NB4 (cell line): ENCODE measurements around the gene HES1.

Experiments
- DNase-seq: peaks from one replicate; pipeline ENCODE4 v3.0.0; 2010; ENCODE audit warnings: low read depth
- H3K4me3 ChIP-seq: one replicate; pipeline ENCODE4 v1.5.1; 2011; ENCODE audit warnings: mild to moderate bottlenecking, low read depth, low read length, moderate library complexity
- CTCF ChIP-seq: IDR thresholded peaks from one replicate; pipeline ENCODE4 v1.5.1; 2012; ENCODE audit warnings: low read depth, low read length
- MAX ChIP-seq: IDR thresholded peaks from 2 replicates; pipeline ENCODE4 v1.6.1; 2011; ENCODE audit warnings: low read depth, low read length
- MYC ChIP-seq: IDR thresholded peaks from 2 replicates; pipeline ENCODE4 v1.6.1; 2011; ENCODE audit warnings: low read depth, low read length
- POLR2A ChIP-seq: IDR thresholded peaks from 2 replicates; pipeline ENCODE4 v1.6.1; 2011; ENCODE audit warnings: mild to moderate bottlenecking; ENCODE audit not compliant: insufficient read length; ENCODE audit errors: extremely low read depth

The HES1 gene

GRCh38 chr3:194160158-194160557, 24.2 kb downstream of the HES1 start:
- no peak overlapping the region for H3K4me3 ChIP-seq

GRCh38 chr3:194161131-194162045, 25.4 kb downstream of the HES1 start:
- TF ChIP-seq CTCF: no peak
- TF ChIP-seq POLR2A: no peak
- no peak for TF ChIP-seq MYC
- TF ChIP-seq MAX: no peak
- no peak for DNase-seq
- H3K4me3 ChIP-seq: no peak overlapping the region

More at GRCh38 chr3:194160158-194160557, 24.2 kb downstream of the HES1 start:
- TF ChIP-seq POLR2A (no peak), CTCF (no peak), MAX (no peak), MYC (no peak)
- DNase-seq: no peak

GRCh38 chr3:194162070-194162678, 26.2 kb downstream of the HES1 start:
- no peak for DNase-seq
- TF ChIP-seq CTCF (no peak), MAX (no peak), MYC (no peak), POLR2A (no peak)
- H3K4me3 ChIP-seq: no peak overlapping the region

- DNase-seq: no peak
- TF ChIP-seq CTCF (no peak), MYC (no peak), MAX (no peak), POLR2A (no peak)
- H3K4me3 ChIP-seq: no peak overlapping the region
Observed at GRCh38 chr3:194162817-194163584, 27.1 kb downstream of the HES1 start.

- TF ChIP-seq POLR2A: no peak
- TF ChIP-seq MYC: no peak
- TF ChIP-seq CTCF: no peak
- no peak for TF ChIP-seq MAX
- no peak for DNase-seq
- H3K4me3 ChIP-seq: no peak overlapping the region
Observed at GRCh38 chr3:194163697-194164096, 27.7 kb downstream of the HES1 start.
